Measurements from ENCODE around the gene WNT7A.

The WNT7A gene

GRCh38 chr3:13792051-13792490 lies 87.8 kb downstream of the WNT7A start:
- H3K4me3 ChIP-seq (replicated peaks in 1 of 2; ENCODE audit: low read depth in 2 of 2, low read length in 2 of 2), result no peak overlapping the region
- DNase-seq (ENCODE audit: low read depth in 2 of 2), result no peak
- no peak for TF ChIP-seq CTCF (IDR thresholded peaks at IDR 0.05; ENCODE audit: low read depth, low read length)

- DNase-seq (ENCODE audit: low read depth in 2 of 2), result no peak
- H3K4me3 ChIP-seq (replicated peaks in 1 of 2; ENCODE audit: low read depth in 2 of 2, low read length in 2 of 2), result no peak overlapping the region
- TF ChIP-seq CTCF (IDR thresholded peaks at IDR 0.05; ENCODE audit: low read depth, low read length), result no peak
These were observed 88.4 kb downstream of the WNT7A start for GRCh38 chr3:13791198-13792050.

- H3K4me3 ChIP-seq (replicated peaks in 1 of 2; ENCODE audit: low read depth in 2 of 2, low read length in 2 of 2), result no peak overlapping the region
- no peak for DNase-seq (ENCODE audit: low read depth in 2 of 2)
- no peak for TF ChIP-seq CTCF (IDR thresholded peaks at IDR 0.05; ENCODE audit: low read depth, low read length)
These were observed 89.3 kb downstream of the WNT7A start for GRCh38 chr3:13790376-13791197.

GRCh38 chr3:13788522-13789424 lies 91.1 kb downstream of the WNT7A start:
- no peak overlapping the region for H3K4me3 ChIP-seq (replicated peaks in 1 of 2; ENCODE audit: low read depth in 2 of 2, low read length in 2 of 2)
- TF ChIP-seq CTCF (IDR thresholded peaks at IDR 0.05; ENCODE audit: low read depth, low read length), result no peak

GRCh38 chr3:13787533-13788132 lies 92.2 kb downstream of the WNT7A start:
- DNase-seq (ENCODE audit: low read depth in 2 of 2), result no peak
- no peak overlapping the region for H3K4me3 ChIP-seq (replicated peaks in 1 of 2; ENCODE audit: low read depth in 2 of 2, low read length in 2 of 2)
- no peak for TF ChIP-seq CTCF (IDR thresholded peaks at IDR 0.05; ENCODE audit: low read depth, low read length)

More at GRCh38 chr3:13788522-13789424, 91.1 kb downstream of the WNT7A start:
- no peak for DNase-seq (ENCODE audit: low read depth in 2 of 2)

- no peak for TF ChIP-seq CTCF (IDR thresholded peaks at IDR 0.05; ENCODE audit: low read depth, low read length)
- no peak overlapping the region for H3K4me3 ChIP-seq (replicated peaks in 1 of 2; ENCODE audit: low read depth in 2 of 2, low read length in 2 of 2)
- no peak for DNase-seq (ENCODE audit: low read depth in 2 of 2)
These were observed 93.1 kb downstream of the WNT7A start for GRCh38 chr3:13786811-13787210.

Data from cardiac fibroblast (primary cell).